ENCODE measurements around the gene TAC4. TPM values are rescaled to one million over a fixed set of nuclear protein-coding genes. Genes with fewer than 3 reads are reported as not detected.

The TAC4 gene
- total RNA-seq, 1 experiment from 2014 or later, result not detected

- WGBS (ENCODE audit: extremely low coverage, insufficient read length, low lambda C conversion rate), result no CpG with 5 or more reads among the region's 7 CpGs
- H3K27me3 ChIP-seq (ENCODE audit: insufficient read depth, low read length), result peaks cover 9% of the 10 kb centered on the region; the same call in 1 of the 2 replicates
- no peak overlapping the region for H2BK120ac ChIP-seq (ENCODE audit: low read depth, low read length, poor library complexity, severe bottlenecking)
- no peak overlapping the region for H3K56ac ChIP-seq (ENCODE audit: insufficient read length, low read depth, low read length)
- H2AK5ac ChIP-seq (ENCODE audit: insufficient read length, low read length), result no peak overlapping the region
- H3K4me1 ChIP-seq (ENCODE audit: insufficient read depth, low read length), result peaks cover 1% of the 10 kb centered on the region; the same call in 1 of the 2 replicates
- H3T11ph ChIP-seq (ENCODE audit: low read length), result no peak overlapping the region
- no peaks in the 10 kb centered on the region; a peak in 1 of 5 replicates for H3K9me3 Mint-ChIP-seq
- no peak overlapping the region for H3K4me3 Mint-ChIP-seq
- no peaks in the 10 kb centered on the region for H3K23me2 ChIP-seq (ENCODE audit: insufficient read length, low read depth, low read length, poor library complexity, severe bottlenecking)
- no peak overlapping the region for H2BK12ac ChIP-seq (ENCODE audit: insufficient read length, low read depth, low read length)
- H3K27me3 Mint-ChIP-seq (ENCODE audit: low read depth), result peaks cover 26% of the 10 kb centered on the region
- peak overlapping the region; percentile 3 for H3K18ac ChIP-seq (ENCODE audit: insufficient read length, low read depth, low read length)
- peaks cover 23 to 45% of the 10 kb centered on the region in 2 experiments for H3K4me1 Mint-ChIP-seq
- H3K14ac ChIP-seq (ENCODE audit: insufficient read depth, low read length), result no peak overlapping the region
- H4K5ac ChIP-seq (ENCODE audit: insufficient read length, low read depth, low read length), result no peak overlapping the region
- peak; percentile 87 for DNase-seq
- H4K8ac ChIP-seq (replicated peaks; ENCODE audit: insufficient read length, low read depth, low read length), result no peak overlapping the region
- H2BK15ac ChIP-seq (ENCODE audit: low read depth, low read length), result no peak overlapping the region
- no peaks in the 10 kb centered on the region for H3K79me1 ChIP-seq (ENCODE audit: insufficient read depth, low read depth, low read length, poor library complexity, severe bottlenecking)
- H3K9ac ChIP-seq (ENCODE audit: extremely low read depth, insufficient read length, low read length), result no peak overlapping the region
- H3K23ac ChIP-seq (ENCODE audit: insufficient read length, low read depth, low read length), result no peak overlapping the region
- H3K4me2 ChIP-seq (ENCODE audit: insufficient read depth, insufficient read length, low read length), result no peak overlapping the region
- H3K27ac ChIP-seq (ENCODE audit: insufficient read length, low read depth, low read length), result no peak overlapping the region
- no peak overlapping the region for H2BK5ac ChIP-seq (ENCODE audit: insufficient read length, low read length)
- H2AFZ ChIP-seq (ENCODE audit: low read length), result no peak overlapping the region
- no peak overlapping the region for H4K91ac ChIP-seq (ENCODE audit: insufficient read length, low read depth, low read length)
- H3K27ac Mint-ChIP-seq, result peak overlapping the region in 1 of 3 experiments; percentile 26; a peak in 3 of 7 replicates
- no peaks in the 10 kb centered on the region for H3K9me3 ChIP-seq (ENCODE audit: control insufficient read depth, low read depth, low read length)
- H2BK20ac ChIP-seq (ENCODE audit: low read depth, low read length, poor library complexity, severe bottlenecking), result no peak overlapping the region
- TF ChIP-seq CTCF (conservative IDR thresholded peaks at IDR 0.05), result no peak
- no peaks in the 10 kb centered on the region for H3K36me3 Mint-ChIP-seq (ENCODE audit: insufficient read depth in 1 of 3, low read depth in 3 of 3)
- H3K4ac ChIP-seq (ENCODE audit: low read depth, low read length), result no peak overlapping the region
- no peaks in the 10 kb centered on the region for H3K79me2 ChIP-seq (ENCODE audit: insufficient read depth, low read length)
- H4K20me1 ChIP-seq (ENCODE audit: control insufficient read depth, insufficient read depth, insufficient read length), result no peaks in the 10 kb centered on the region
Measured at GRCh38 chr17:49887086-49887743, 39.3 kb upstream of the TAC4 start.
